ENCODE results near the gene PARVA. TPM values are rescaled to one million over a fixed set of nuclear protein-coding genes. Genes with fewer than 3 reads are reported as not detected.

Gene PARVA
- total and polyA plus RNA-seq, 2 donors from 2014 or later = 25.1 to 80.3 TPM

DNA sequence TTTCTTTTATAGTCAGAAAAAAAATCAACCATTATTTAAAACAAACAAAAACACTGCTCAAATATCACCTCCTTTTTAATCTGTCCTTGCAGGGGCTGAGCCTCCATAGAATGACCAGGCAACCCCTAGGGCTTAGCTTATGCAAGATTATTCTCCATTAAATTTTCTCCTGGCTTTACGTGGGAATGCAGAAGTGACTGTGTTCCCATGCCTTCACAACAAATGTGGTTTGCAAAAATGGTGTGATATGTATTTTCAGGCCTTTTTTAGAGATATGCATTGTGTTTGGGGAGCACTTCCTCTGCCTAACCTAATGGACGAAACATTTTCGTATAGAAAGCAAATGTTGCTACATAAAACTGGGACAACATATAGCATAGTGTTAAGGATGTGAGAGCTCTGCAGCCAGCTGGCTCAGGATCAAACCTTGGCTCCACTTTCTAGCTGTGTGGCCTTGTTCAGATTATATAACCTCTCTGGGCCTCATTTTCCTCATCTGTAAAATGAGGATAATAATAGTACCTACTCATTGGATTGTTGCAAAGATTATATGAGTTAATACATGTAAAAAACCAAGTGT, 82.6 kb downstream of the PARVA start:
- TF ChIP-seq, protein P1, sequence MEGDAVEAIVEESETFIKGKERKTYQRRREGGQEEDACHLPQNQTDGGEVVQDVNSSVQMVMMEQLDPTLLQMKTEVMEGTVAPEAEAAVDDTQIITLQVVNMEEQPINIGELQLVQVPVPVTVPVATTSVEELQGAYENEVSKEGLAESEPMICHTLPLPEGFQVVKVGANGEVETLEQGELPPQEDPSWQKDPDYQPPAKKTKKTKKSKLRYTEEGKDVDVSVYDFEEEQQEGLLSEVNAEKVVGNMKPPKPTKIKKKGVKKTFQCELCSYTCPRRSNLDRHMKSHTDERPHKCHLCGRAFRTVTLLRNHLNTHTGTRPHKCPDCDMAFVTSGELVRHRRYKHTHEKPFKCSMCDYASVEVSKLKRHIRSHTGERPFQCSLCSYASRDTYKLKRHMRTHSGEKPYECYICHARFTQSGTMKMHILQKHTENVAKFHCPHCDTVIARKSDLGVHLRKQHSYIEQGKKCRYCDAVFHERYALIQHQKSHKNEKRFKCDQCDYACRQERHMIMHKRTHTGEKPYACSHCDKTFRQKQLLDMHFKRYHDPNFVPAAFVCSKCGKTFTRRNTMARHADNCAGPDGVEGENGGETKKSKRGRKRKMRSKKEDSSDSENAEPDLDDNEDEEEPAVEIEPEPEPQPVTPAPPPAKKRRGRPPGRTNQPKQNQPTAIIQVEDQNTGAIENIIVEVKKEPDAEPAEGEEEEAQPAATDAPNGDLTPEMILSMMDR (IDR thresholded peaks at IDR 0.05; ENCODE audit: borderline replicate concordance, extremely low read depth, insufficient read depth) = no peak
- Histone ChIP-seq H3K27ac (ENCODE audit: low read depth in 2 of 2, low read length in 2 of 2) (no peak overlapping the region), H3K4me3 (ENCODE audit: low read length in 3 of 3) (no peak overlapping the region), H3K9ac (ENCODE audit: low read length in 3 of 3) (no peak overlapping the region), H3K36me3 (ENCODE audit: control insufficient read depth in 2 of 3, insufficient read depth in 3 of 3, low read length in 3 of 3) (no peaks in the 10 kb centered on the region), H3K9me3 (ENCODE audit: control insufficient read depth in 2 of 3, insufficient read depth in 1 of 3, low read length in 3 of 3) (peaks cover 0 to 1% (median 0%) of the 10 kb centered on the region in 3 donors), H3K4me1 (ENCODE audit: control insufficient read depth in 2 of 3, insufficient read depth in 2 of 3, low read depth in 1 of 3, low read length in 3 of 3) (peaks cover 0 to 2% (median 0%) of the 10 kb centered on the region in 3 donors), H3K27me3 (ENCODE audit: control insufficient read depth, insufficient read depth, low read length) (no peaks in the 10 kb centered on the region)
- no peak for FAIRE-seq
- DNase-seq = no peak
- intact Hi-C loops (cut with DNase I) = no loop called here

DNA sequence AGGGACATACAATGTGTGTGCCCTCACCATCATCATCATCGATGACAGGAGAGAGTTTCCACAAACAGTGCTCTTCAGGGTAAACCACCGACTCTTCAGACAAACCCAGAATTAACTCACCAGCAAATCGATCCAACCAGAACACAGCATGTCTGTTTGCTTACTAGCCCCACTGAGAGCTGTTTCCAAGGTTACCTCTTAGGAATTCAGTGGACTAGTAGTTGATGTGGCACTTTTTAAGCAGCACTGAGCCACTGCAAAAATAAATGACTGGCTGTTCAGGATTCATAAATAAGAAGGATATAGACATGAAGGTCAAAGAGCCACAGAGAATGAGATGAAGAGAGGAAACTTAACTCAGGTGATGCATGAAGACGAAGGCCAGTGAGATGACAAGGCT, 83.1 kb downstream of the PARVA start:
- TF ChIP-seq, protein P1 (IDR thresholded peaks at IDR 0.05; ENCODE audit: borderline replicate concordance, extremely low read depth, insufficient read depth) = no peak
- Histone ChIP-seq H3K27ac (ENCODE audit: low read depth in 2 of 2, low read length in 2 of 2) (no peak overlapping the region), H3K9me3 (ENCODE audit: control insufficient read depth in 2 of 3, insufficient read depth in 1 of 3, low read length in 3 of 3) (peaks cover 0 to 1% (median 0%) of the 10 kb centered on the region in 3 donors), H3K9ac (ENCODE audit: low read length in 3 of 3) (no peak overlapping the region), H3K4me1 (ENCODE audit: control insufficient read depth in 2 of 3, insufficient read depth in 2 of 3, low read depth in 1 of 3, low read length in 3 of 3) (peaks cover 0 to 2% (median 0%) of the 10 kb centered on the region in 3 donors), H3K36me3 (ENCODE audit: control insufficient read depth in 2 of 3, insufficient read depth in 3 of 3, low read length in 3 of 3) (no peaks in the 10 kb centered on the region), H3K4me3 (ENCODE audit: low read length in 3 of 3) (no peak overlapping the region), H3K27me3 (ENCODE audit: control insufficient read depth, insufficient read depth, low read length) (no peaks in the 10 kb centered on the region)
- intact Hi-C loops (cut with DNase I) = no loop called here
- no peak for FAIRE-seq
- peak in 2 of 5 donors; percentile 39 to 49 for DNase-seq

DNA sequence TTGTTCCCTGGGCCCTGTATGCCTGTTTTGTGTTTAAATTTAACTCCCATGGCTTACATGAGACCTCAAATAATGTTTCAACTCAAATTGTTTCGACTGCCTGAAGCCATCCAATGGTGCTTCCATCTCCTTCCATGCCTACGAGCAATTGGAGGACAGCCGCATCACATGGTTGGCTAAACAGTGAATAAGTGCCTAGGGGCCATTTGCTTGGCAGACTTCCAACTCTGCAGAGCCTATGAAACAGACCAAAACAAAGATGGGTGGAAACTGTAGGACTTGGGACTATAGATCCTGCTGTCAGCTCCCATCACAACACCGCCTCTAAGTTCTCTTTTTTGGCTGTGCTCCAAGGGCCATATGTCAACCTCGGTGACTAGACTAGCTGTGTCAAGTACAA, 84.1 kb downstream of the PARVA start:
- Histone ChIP-seq H3K9ac (ENCODE audit: low read length in 3 of 3) (no peak overlapping the region), H3K4me1 (ENCODE audit: control insufficient read depth in 2 of 3, insufficient read depth in 2 of 3, low read depth in 1 of 3, low read length in 3 of 3) (peaks cover 0 to 2% (median 0%) of the 10 kb centered on the region in 3 donors), H3K27ac (ENCODE audit: low read depth in 2 of 2, low read length in 2 of 2) (no peak overlapping the region), H3K9me3 (ENCODE audit: control insufficient read depth in 2 of 3, insufficient read depth in 1 of 3, low read length in 3 of 3) (peaks cover 0 to 1% (median 0%) of the 10 kb centered on the region in 3 donors), H3K4me3 (ENCODE audit: low read length in 3 of 3) (no peak overlapping the region), H3K36me3 (ENCODE audit: control insufficient read depth in 2 of 3, insufficient read depth in 3 of 3, low read length in 3 of 3) (no peaks in the 10 kb centered on the region), H3K27me3 (ENCODE audit: control insufficient read depth, insufficient read depth, low read length) (no peaks in the 10 kb centered on the region)
- no peak for FAIRE-seq
- intact Hi-C loops (cut with DNase I) = no loop called here
- no peak for DNase-seq
- TF ChIP-seq, protein P1 (IDR thresholded peaks at IDR 0.05; ENCODE audit: borderline replicate concordance, extremely low read depth, insufficient read depth) = no peak

DNA sequence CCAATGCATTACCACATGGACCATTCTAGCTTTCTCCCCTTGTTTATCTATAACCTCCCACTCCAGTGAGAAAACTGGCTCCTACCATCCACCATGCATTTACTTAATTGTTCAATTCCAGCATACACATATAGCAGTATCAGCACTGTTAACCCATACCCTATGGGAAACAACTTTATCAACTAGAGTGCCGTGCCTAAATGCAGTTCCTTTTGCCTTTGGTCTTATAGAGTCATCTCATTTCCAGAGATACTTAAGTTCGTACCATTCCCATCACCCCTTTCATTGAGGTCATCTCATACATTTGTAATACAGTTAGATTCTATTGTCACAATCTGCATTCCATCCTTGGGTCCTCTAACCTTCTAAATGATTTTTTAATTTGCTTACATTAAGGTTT, 86.9 kb downstream of the PARVA start:
- no peak overlapping the region for H3K4me3 ChIP-seq (ENCODE audit: low read length in 3 of 3)
- intact Hi-C loops (cut with DNase I) = no loop called here
- no peak overlapping the region for H3K27ac ChIP-seq (ENCODE audit: low read depth in 2 of 2, low read length in 2 of 2)
- H3K9ac ChIP-seq (ENCODE audit: low read length in 3 of 3) = no peak overlapping the region
- FAIRE-seq (no peak), DNase-seq (no peak)
- no peaks in the 10 kb centered on the region for H3K36me3 ChIP-seq (ENCODE audit: control insufficient read depth in 2 of 3, insufficient read depth in 3 of 3, low read length in 3 of 3)
- H3K4me1 ChIP-seq (ENCODE audit: control insufficient read depth in 2 of 3, insufficient read depth in 2 of 3, low read depth in 1 of 3, low read length in 3 of 3) = no peaks in the 10 kb centered on the region
- peaks cover 0 to 1% (median 0%) of the 10 kb centered on the region in 3 donors for H3K9me3 ChIP-seq (ENCODE audit: control insufficient read depth in 2 of 3, insufficient read depth in 1 of 3, low read length in 3 of 3)
- TF ChIP-seq, protein P1 (IDR thresholded peaks at IDR 0.05; ENCODE audit: borderline replicate concordance, extremely low read depth, insufficient read depth) = no peak
- H3K27me3 ChIP-seq (ENCODE audit: control insufficient read depth, insufficient read depth, low read length) = no peaks in the 10 kb centered on the region

Measured in kidney (tissue), 14 donors.